ENCODE measurements around the gene HIGD1A. TPM values are rescaled to one million over a fixed set of nuclear protein-coding genes. Genes with fewer than 3 reads are reported as not detected.

Gene HIGD1A
- total and polyA plus RNA-seq, 2 of the 4 experiments (the other 2 are of a cell fraction), result 86.6 to 137 TPM

- no TSS peak for BruUV-seq (replicated peaks)
- Histone ChIP-seq H2BK20ac (ENCODE audit: low read depth, low read length) (no peak overlapping the region), H3K56ac (ENCODE audit: extremely low read depth, insufficient read depth, low read length) (no peak overlapping the region), H4K8ac (ENCODE audit: low read depth in 2 of 2, low read length in 2 of 2) (no peak overlapping the region), H3K79me1 (ENCODE audit: low read depth in 1 of 2, low read length in 2 of 2) (no peaks in the 10 kb centered on the region), H4K91ac (ENCODE audit: insufficient read depth, low read depth, low read length) (no peak overlapping the region), H3K4me2 (ENCODE audit: low read depth, low read length) (no peak overlapping the region), H3K14ac (replicated peaks; ENCODE audit: low read depth, low read length) (no peak overlapping the region), H3K23ac (ENCODE audit: low read depth, low read length) (no peak overlapping the region), H2AK9ac (replicated peaks; ENCODE audit: low read depth, low read length, poor library complexity) (no peak overlapping the region), H3K36me3 (ENCODE audit: control insufficient read depth, insufficient read depth, low read length) (no peaks in the 10 kb centered on the region), H2BK15ac (ENCODE audit: low read depth, low read length) (no peak overlapping the region), H3K9ac (ENCODE audit: low read depth, low read length) (no peak overlapping the region), H3K4ac (ENCODE audit: low read depth, low read length) (no peak overlapping the region), H3K9me1 (ENCODE audit: insufficient read depth, low read length) (no peaks in the 10 kb centered on the region), H4K20me1 (ENCODE audit: insufficient read depth, low read length) (no peaks in the 10 kb centered on the region), H3K27me3 (ENCODE audit: control insufficient read depth, insufficient read depth, low read length) (peaks cover 44% of the 10 kb centered on the region), H3K4me1 (ENCODE audit: control insufficient read depth, insufficient read depth, low read length) (no peaks in the 10 kb centered on the region), H3K27ac (ENCODE audit: insufficient read depth, low read length) (no peak overlapping the region), H2AFZ (replicated peaks; ENCODE audit: low read length, poor library complexity) (no peak overlapping the region), H4K5ac (ENCODE audit: low read depth, low read length) (no peak overlapping the region), H2BK120ac (ENCODE audit: low read depth, low read length) (no peak overlapping the region), H3K18ac (ENCODE audit: low read depth, low read length) (no peak overlapping the region), H3K9me3 (ENCODE audit: control insufficient read depth, insufficient read depth, low read length) (no peaks in the 10 kb centered on the region), H2BK5ac (ENCODE audit: low read depth, low read length, poor library complexity, severe bottlenecking) (no peak overlapping the region), H3K4me3 (ENCODE audit: insufficient read depth, low read depth, low read length) (no peak overlapping the region), H2AK5ac (ENCODE audit: low read depth, low read length) (no peak overlapping the region)
- ATAC-seq (ENCODE audit: low read depth) (no peak), DNase-seq (no peak)
- no CpG with 5 or more reads among the region's 1 CpG for WGBS, 2 experiments (ENCODE audit: extremely low coverage in 2 of 2, insufficient read length in 1 of 2)
- intact Hi-C loops (cut with micrococcal nuclease), result no loop called here
- dilution Hi-C loops (cut with HindIII; ENCODE audit: low sequenced_read_pairs, unreplicated experiment), result no loop called here
- TF ChIP-seq USF2 (IDR thresholded peaks at IDR 0.05; ENCODE audit: low read depth, low read length), result no peak
- TF ChIP-seq MAFK (IDR thresholded peaks at IDR 0.05; ENCODE audit: low read depth, low read length), result no peak
- TF ChIP-seq ELK1 (IDR thresholded peaks at IDR 0.05; ENCODE audit: borderline replicate concordance, low read depth, low read length), result no peak
- TF ChIP-seq FOS (IDR thresholded peaks at IDR 0.05; ENCODE audit: low read depth, low read length), result no peak
- no peak for TF ChIP-seq RCOR1 (IDR thresholded peaks at IDR 0.05; ENCODE audit: insufficient replicate concordance, low read length)
- TF ChIP-seq BHLHE40 (IDR thresholded peaks at IDR 0.05; ENCODE audit: low read depth, low read length), result no peak
- no peak for TF ChIP-seq MXI1 (IDR thresholded peaks at IDR 0.05; ENCODE audit: borderline replicate concordance, low read depth, low read length)
- no peak for TF ChIP-seq POLR2A (IDR thresholded peaks at IDR 0.05; ENCODE audit: low read depth, low read length)
- no peak for TF ChIP-seq CHD1 (IDR thresholded peaks at IDR 0.05; ENCODE audit: low read depth, low read length)
- TF ChIP-seq NFE2L2 (IDR thresholded peaks at IDR 0.05; ENCODE audit: low read depth, low read length), result no peak
- TF ChIP-seq RFX5 (IDR thresholded peaks at IDR 0.05; ENCODE audit: low read depth, low read length), result no peak
- no peak for TF ChIP-seq RAD21 (IDR thresholded peaks at IDR 0.05; ENCODE audit: low read length)
- no peak for TF ChIP-seq CTCF (conservative IDR thresholded peaks at IDR 0.05; ENCODE audit: low read depth, low read length)
- TF ChIP-seq CEBPB (IDR thresholded peaks at IDR 0.05; ENCODE audit: low read depth, low read length), result no peak
- TF ChIP-seq SMC3 (IDR thresholded peaks at IDR 0.05; ENCODE audit: low read depth, low read length), result no peak
- TF ChIP-seq MAZ (IDR thresholded peaks at IDR 0.05; ENCODE audit: borderline replicate concordance, low read depth, low read length), result no peak
- ChIA-PET CTCF (no interaction called here), POLR2A (ENCODE audit: unreplicated experiment) (no interaction called here)
- in situ Hi-C loops (cut with MboI; ENCODE audit: low sequenced_read_pairs), result no loop called here
Observed at GRCh38 chr3:42853056-42853455, 48.8 kb upstream of the HIGD1A start.

Measured in IMR-90 (cell line).